Heart left ventricle (tissue), 13 donors: ENCODE results near the gene SUFU.

Experiments used
- CTCF ChIP-seq, 12 donors: fragments of 200-600 bp; sonication (generic) in 4 of 12; IDR thresholded peaks; one replicate each; pipeline versions ENCODE4 v1.5.0 to v1.8.0; 2018 to 2022; ENCODE audit warnings: antibody characterized with exemption in 12 of 12, mild to moderate bottlenecking in 5 of 12
- POLR2A ChIP-seq, 2 donors: fragments of 450-650 bp; IDR thresholded peaks; one replicate each; pipeline ENCODE4 v1.6.1; 2017; ENCODE audit warnings: antibody characterized with exemption in 2 of 2, mild to moderate bottlenecking in 2 of 2, moderate library complexity in 2 of 2
- donor health status: ischemic (EF 13 %, LVEDD 7.1; RV severe dilation, severe dysfunction).
- donor health status: DM: no; HTN: yes; CAD: no.
- donor health status: DM: no; HTN: no; CAD: no.
- donor health status: ischemic (EF 25% LVEDD 6.9; RV normal size, moderate dysfunction).
- donor health status: ischemic (EF 25% LVEDD 5.7; RV mildly dilated, moderate dysfunction).
- donor health status: ischemic (EF 35%, LVEDD 5.7; RV mildly dilated, moderate dysfunction).
- donor health status: nonischemic (EF 11% LVEDD 7.7; RV severe dilation, severe dysfunction).
- donor health status: DM: yes; HTN: yes; CAD: no.
- donor health status: PGD.
- donor health status: ischemic (EF 29% LVEDD 5.4; RV normal size, mild dysfunction).
- donor health status: nonischemic (EF 23%, LVEDD 6.1; RV moderate dilation, normal function).

- no peak for TF ChIP-seq CTCF (IDR thresholded peaks at IDR 0.05)
- no peak for TF ChIP-seq POLR2A (IDR thresholded peaks at IDR 0.05)
Measured at GRCh38 chr10:102626026-102626685, 122.4 kb downstream of the SUFU start.
